ENCODE measurements around the gene HBG1.
A peak's percentile ranks its signal among the peaks of the same experiment; 100 is the strongest.

HBG1 gene

DNA sequence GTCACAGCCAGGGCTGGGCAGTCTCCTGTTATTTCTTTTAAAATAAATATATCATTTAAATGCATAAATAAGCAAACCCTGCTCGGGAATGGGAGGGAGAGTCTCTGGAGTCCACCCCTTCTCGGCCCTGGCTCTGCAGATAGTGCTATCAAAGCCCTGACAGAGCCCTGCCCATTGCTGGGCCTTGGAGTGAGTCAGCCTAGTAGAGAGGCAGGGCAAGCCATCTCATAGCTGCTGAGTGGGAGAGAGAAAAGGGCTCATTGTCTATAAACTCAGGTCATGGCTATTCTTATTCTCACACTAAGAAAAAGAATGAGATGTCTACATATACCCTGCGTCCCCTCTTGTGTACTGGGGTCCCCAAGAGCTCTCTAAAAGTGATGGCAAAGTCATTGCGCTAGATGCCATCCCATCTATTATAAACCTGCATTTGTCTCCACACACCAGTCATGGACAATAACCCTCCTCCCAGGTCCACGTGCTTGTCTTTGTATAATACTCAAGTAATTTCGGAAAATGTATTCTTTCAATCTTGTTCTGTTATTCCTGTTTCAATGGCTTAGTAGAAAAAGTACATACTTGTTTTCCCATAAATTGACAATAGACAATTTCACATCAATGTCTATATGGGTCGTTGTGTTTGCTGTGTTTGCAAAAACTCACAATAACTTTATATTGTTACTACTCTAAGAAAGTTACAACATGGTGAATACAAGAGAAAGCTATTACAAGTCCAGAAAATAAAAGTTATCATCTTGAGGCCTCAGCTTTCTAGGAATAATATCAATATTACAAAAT, 38.6 kb upstream of the HBG1 start:
- Histone ChIP-seq H3K9ac (no peak overlapping the region), H3K27ac (no peak overlapping the region), H3K27me3 (no peaks in the 10 kb centered on the region), H3K4me3 (no peak overlapping the region), H4K20me1 (no peaks in the 10 kb centered on the region), H3K4me1 (peaks cover 0 to 5% (median 0%) of the 10 kb centered on the region in 10 experiments; a peak in 2 of 20 replicates), H3K4me2 (no peak overlapping the region), H3K36me3 (no peaks in the 10 kb centered on the region), H3K9me3 (replicated peaks in 1 of 11) (no peaks in the 10 kb centered on the region)
- TF ChIP-seq Cebpa-rat (IDR thresholded peaks at IDR 0.05) = no peak

DNA sequence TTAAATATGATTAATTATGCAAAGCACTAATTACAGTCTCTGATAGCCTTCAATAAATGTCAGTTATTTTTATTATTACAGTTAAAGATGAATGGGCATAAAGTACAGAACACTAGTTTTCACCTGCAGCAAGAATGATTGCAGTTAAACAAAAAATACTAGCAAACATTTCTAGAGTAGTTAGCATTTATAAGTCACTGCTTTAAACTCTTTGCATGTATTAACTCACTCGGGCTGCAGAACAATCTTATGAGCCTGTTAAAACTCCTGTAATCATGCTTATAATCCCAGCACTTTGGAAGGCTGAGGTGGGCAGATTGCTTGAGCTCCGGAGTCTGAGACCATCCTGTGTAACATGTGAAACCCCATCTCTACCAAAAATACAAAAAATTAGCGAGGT, 37.2 kb upstream of the HBG1 start:
- H3K9ac ChIP-seq = no peak overlapping the region
- H3K4me1 ChIP-seq = peaks cover 0 to 5% (median 0%) of the 10 kb centered on the region in 10 experiments; a peak in 2 of 20 replicates
- H3K27ac ChIP-seq = no peak overlapping the region
- no peaks in the 10 kb centered on the region for H3K27me3 ChIP-seq
- no peak overlapping the region for H3K4me3 ChIP-seq
- TF ChIP-seq Cebpa-rat (IDR thresholded peaks at IDR 0.05) = no peak
- no peaks in the 10 kb centered on the region for H3K36me3 ChIP-seq
- H4K20me1 ChIP-seq = no peaks in the 10 kb centered on the region
- H3K4me2 ChIP-seq = no peak overlapping the region
- H3K9me3 ChIP-seq (replicated peaks in 1 of 11) = no peaks in the 10 kb centered on the region

DNA sequence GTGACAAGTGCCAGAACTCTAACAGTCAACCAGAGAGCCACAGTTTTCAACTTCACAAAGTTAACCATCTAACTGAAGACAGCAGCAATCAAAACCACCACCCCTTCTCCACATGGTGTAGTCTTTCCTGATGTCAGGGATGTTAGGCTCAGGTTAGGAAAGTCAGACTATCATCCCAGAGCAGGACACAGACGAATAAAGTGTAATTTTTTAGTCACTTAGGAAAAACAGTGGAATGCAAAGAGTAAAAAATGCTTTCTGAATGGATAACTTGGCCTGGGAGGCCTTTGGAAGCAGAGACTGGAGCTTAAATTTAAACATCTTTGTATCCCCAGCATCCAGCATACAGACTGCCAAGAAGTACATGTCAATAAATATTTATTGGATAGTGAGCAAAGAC, 36.7 kb upstream of the HBG1 start:
- H4K20me1 ChIP-seq = no peaks in the 10 kb centered on the region
- no peak overlapping the region for H3K4me2 ChIP-seq
- no peak overlapping the region for H3K27ac ChIP-seq
- no peak overlapping the region for H3K9ac ChIP-seq
- peaks cover 0 to 5% (median 0%) of the 10 kb centered on the region in 10 experiments; a peak in 4 of 20 replicates for H3K4me1 ChIP-seq
- no peaks in the 10 kb centered on the region for H3K27me3 ChIP-seq
- H3K4me3 ChIP-seq = no peak overlapping the region
- no peak for TF ChIP-seq Cebpa-rat (IDR thresholded peaks at IDR 0.05)
- no peaks in the 10 kb centered on the region for H3K36me3 ChIP-seq
- no peaks in the 10 kb centered on the region for H3K9me3 ChIP-seq (replicated peaks in 1 of 11)

DNA sequence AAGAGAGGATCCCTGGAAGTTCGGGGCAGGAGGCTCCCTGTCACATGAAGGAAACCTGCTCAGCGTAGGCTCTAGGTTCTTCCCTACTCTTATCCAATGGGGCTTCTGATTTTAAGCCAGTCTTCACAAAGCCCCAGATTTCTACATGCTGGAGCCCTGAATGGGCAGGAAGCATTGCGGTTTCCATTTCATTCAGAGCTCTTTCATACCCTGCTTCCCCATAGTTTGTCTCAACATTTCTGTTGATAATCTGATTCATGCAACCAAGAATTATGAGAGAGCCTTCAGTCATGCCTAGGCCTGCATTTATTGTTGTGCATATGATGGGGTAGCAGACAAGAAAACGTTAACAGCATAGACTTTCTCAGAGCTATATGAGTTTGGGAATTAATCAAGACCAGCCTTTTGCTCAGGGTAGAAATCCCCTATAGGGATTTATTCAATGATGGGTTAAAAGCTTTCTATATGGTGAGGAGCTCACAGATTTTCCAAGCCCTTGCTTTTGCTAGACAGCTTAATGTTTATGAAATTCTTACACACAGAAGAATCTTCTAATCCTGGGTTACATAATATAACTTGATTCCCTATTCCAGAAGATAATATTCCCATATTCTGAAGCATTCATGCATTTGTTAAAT, 36.2 kb upstream of the HBG1 start:
- Histone ChIP-seq H3K4me2 (no peak overlapping the region), H3K27me3 (no peaks in the 10 kb centered on the region), H4K20me1 (no peaks in the 10 kb centered on the region), H3K4me3 (no peak overlapping the region), H3K27ac (no peak overlapping the region), H3K9ac (no peak overlapping the region), H3K36me3 (no peaks in the 10 kb centered on the region), H3K4me1 (peaks cover 0 to 6% (median 3%) of the 10 kb centered on the region in 10 experiments; a peak in 10 of 20 replicates), H3K9me3 (replicated peaks in 1 of 11) (no peaks in the 10 kb centered on the region)
- no peak for TF ChIP-seq Cebpa-rat (IDR thresholded peaks at IDR 0.05)

DNA sequence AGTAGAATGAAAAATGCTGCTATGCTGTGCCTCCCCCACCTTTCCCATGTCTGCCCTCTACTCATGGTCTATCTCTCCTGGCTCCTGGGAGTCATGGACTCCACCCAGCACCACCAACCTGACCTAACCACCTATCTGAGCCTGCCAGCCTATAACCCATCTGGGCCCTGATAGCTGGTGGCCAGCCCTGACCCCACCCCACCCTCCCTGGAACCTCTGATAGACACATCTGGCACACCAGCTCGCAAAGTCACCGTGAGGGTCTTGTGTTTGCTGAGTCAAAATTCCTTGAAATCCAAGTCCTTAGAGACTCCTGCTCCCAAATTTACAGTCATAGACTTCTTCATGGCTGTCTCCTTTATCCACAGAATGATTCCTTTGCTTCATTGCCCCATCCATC, 35.0 kb upstream of the HBG1 start:
- H4K20me1 ChIP-seq = no peaks in the 10 kb centered on the region
- peaks cover 0 to 16% (median 8%) of the 10 kb centered on the region in 10 experiments; a peak in 10 of 20 replicates for H3K4me1 ChIP-seq
- H3K4me3 ChIP-seq = no peak overlapping the region
- H3K4me2 ChIP-seq = no peak overlapping the region
- H3K27me3 ChIP-seq = no peaks in the 10 kb centered on the region
- no peaks in the 10 kb centered on the region for H3K36me3 ChIP-seq
- no peaks in the 10 kb centered on the region for H3K9me3 ChIP-seq (replicated peaks in 1 of 11)
- no peak overlapping the region for H3K9ac ChIP-seq
- no peak for TF ChIP-seq Cebpa-rat (IDR thresholded peaks at IDR 0.05)
- no peak overlapping the region for H3K27ac ChIP-seq

DNA sequence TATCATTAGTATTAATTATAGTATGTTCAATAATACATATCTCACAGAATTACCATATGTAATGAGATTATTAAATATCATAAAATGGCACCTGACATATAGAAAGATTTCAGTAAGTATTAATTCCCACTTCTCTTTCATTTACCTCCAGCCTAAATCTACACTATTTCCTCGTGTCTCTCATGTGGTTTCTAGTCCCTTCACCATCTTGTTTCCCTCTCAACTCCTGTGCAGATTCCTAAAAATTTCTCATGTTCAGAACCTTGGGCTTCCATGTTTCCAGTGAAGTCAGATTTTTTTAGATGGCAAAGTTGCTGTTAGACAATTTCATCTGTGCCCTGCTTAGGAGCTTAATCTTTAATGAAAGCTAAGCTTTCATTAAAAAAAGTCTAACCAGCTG, 34.2 kb upstream of the HBG1 start:
- no peak overlapping the region for H3K27ac ChIP-seq
- H3K4me3 ChIP-seq = no peak overlapping the region
- no peak overlapping the region for H3K9ac ChIP-seq
- no peaks in the 10 kb centered on the region for H3K9me3 ChIP-seq (replicated peaks in 1 of 11)
- no peak for TF ChIP-seq Cebpa-rat (IDR thresholded peaks at IDR 0.05)
- no peaks in the 10 kb centered on the region for H3K36me3 ChIP-seq
- H3K27me3 ChIP-seq = no peaks in the 10 kb centered on the region
- no peak overlapping the region for H3K4me2 ChIP-seq
- H3K4me1 ChIP-seq = peaks cover 0 to 16% (median 8%) of the 10 kb centered on the region in 10 experiments; a peak in 10 of 20 replicates
- no peaks in the 10 kb centered on the region for H4K20me1 ChIP-seq

DNA sequence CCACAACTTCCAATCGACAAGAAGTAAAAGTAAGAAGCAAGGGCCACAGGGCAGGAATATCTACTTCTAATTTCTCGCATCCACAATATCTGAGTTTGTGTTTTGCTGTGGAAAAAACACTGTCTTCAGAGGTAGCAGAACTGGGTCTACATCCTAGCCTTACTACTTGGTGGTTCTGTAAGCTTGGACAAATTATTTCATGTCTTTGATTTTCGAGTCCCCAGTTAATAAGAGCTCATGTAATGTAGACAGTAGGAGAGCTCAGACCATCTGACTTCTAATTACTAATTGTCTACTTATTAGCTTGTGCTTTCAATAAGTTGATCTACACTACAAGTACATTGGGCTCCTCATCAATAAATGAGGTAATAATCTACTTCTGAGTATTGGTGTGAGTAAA, 33.4 kb upstream of the HBG1 start:
- no peaks in the 10 kb centered on the region for H3K9me3 ChIP-seq (replicated peaks in 1 of 11)
- H3K36me3 ChIP-seq = no peaks in the 10 kb centered on the region
- H4K20me1 ChIP-seq = no peaks in the 10 kb centered on the region
- no peak overlapping the region for H3K9ac ChIP-seq
- TF ChIP-seq Cebpa-rat (IDR thresholded peaks at IDR 0.05) = no peak
- H3K4me3 ChIP-seq = no peak overlapping the region
- H3K4me2 ChIP-seq = no peak overlapping the region
- no peak overlapping the region for H3K27ac ChIP-seq
- no peaks in the 10 kb centered on the region for H3K27me3 ChIP-seq
- peaks cover 0 to 16% (median 8%) of the 10 kb centered on the region in 10 experiments; a peak in 10 of 20 replicates for H3K4me1 ChIP-seq

DNA sequence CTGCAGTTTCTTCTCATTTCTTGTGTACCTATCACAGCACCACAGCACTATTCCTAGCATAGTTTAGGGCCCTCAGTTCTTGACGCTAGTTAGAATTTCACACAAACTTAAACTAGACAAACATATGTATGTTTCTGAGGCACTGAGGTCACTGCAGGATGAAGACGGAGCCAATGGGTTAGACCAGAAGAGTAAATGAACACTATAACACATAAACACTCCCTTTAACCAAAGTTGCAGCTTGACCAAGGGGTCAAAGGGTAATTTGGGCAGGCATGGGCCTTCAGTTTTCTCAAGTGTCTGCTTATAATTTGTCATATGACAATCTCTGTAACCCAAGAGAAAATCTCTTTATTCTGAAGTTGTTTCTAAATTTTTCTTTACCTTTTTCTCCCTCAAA, 33.0 kb upstream of the HBG1 start:
- no peak overlapping the region for H3K4me2 ChIP-seq
- H3K4me1 ChIP-seq = peaks cover 0 to 16% (median 8%) of the 10 kb centered on the region in 10 experiments; a peak in 10 of 20 replicates
- H3K27me3 ChIP-seq = no peaks in the 10 kb centered on the region
- no peak overlapping the region for H3K4me3 ChIP-seq
- H3K27ac ChIP-seq = no peak overlapping the region
- TF ChIP-seq Cebpa-rat (IDR thresholded peaks at IDR 0.05) = no peak
- H3K36me3 ChIP-seq = no peaks in the 10 kb centered on the region
- no peak overlapping the region for H3K9ac ChIP-seq
- H4K20me1 ChIP-seq = no peaks in the 10 kb centered on the region
- H3K9me3 ChIP-seq (replicated peaks in 1 of 11) = no peaks in the 10 kb centered on the region

DNA sequence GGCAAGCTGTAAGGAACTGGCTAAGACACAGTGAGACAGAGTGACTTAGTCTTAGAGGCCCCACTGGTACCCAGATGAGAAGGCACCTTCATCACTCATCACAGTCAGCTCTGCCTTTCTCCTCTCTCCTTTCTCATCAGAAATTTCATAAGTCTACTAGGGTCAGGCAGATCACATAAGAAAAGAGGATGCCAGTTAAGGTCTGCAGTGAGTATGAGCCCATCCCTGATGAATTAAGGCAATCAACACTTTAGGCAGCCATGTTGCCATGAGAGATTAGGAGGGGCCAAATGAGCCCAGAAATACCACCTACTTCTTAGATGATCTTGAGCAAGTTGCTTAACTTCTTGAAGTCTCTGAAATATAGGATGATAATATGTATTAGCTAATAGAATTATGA, 31.9 kb upstream of the HBG1 start:
- H3K27ac ChIP-seq = peak overlapping the region in 4 of 11 experiments; percentile 6 to 63 (median 34); a peak in 5 of 22 replicates
- no peak overlapping the region for H3K4me2 ChIP-seq
- no peaks in the 10 kb centered on the region for H3K27me3 ChIP-seq
- H3K9me3 ChIP-seq (replicated peaks in 1 of 11) = no peaks in the 10 kb centered on the region
- H3K4me3 ChIP-seq = no peak overlapping the region
- no peaks in the 10 kb centered on the region for H3K36me3 ChIP-seq
- no peaks in the 10 kb centered on the region for H4K20me1 ChIP-seq
- peaks cover 0 to 16% (median 8%) of the 10 kb centered on the region in 10 experiments; a peak in 10 of 20 replicates for H3K4me1 ChIP-seq
- TF ChIP-seq Cebpa-rat (IDR thresholded peaks at IDR 0.05) = no peak
- H3K9ac ChIP-seq = no peak overlapping the region
